PC-9 (cell line): ENCODE data around the gene ALG1. TPM values are rescaled to one million over a fixed set of nuclear protein-coding genes. Genes with fewer than 3 reads are reported as not detected.

Source experiments
- Bru-seq: library from RNA; stranded (reverse); fragments of 400-500 nt; gene quantifications from one replicate; lab custom pipeline; 2021; lab: Mats Ljungman, UMichigan
- BruChase-seq, 2 experiments: library from RNA; stranded (reverse); fragments of 400-500 nt; gene quantifications; one replicate each; lab custom pipeline; 2021; lab: Mats Ljungman, UMichigan
- BruUV-seq: library from RNA; stranded (reverse); fragments of 400-500 nt; replicated peaks from 2 replicates; lab custom pipeline; 2021; lab: Mats Ljungman, UMichigan
- CTCF ChIA-PET: fragments of 300-600 bp; sonication (Branson Sonifier 250); formaldehyde crosslinking; loops from one replicate; lab custom pipeline; 2022; ENCODE audit warnings: antibody characterized with exemption; lab: Charles Lee
- POLR2A ChIA-PET: fragments of 300-600 bp; sonication (Branson Sonifier 250); formaldehyde crosslinking; loops from one replicate; lab custom pipeline; 2022; ENCODE audit warnings: antibody characterized with exemption; ENCODE audit not compliant: unreplicated experiment; lab: Charles Lee
- DNase-seq, 2 experiments: peaks; one replicate each; pipeline versions ENCODE4 v3.0.0 to v3.0.0-alpha.2; 2015 to 2022; ENCODE audit warnings: mixed read lengths in 1 of 2
- H2AFZ ChIP-seq: fragments of 200-600 bp; sonication (generic); 2 replicates; pipeline ENCODE4 v1.8.1; 2017; ENCODE audit warnings: antibody characterized with exemption
- H3F3A ChIP-seq: fragments of 200-600 bp; sonication (generic); 2 replicates; pipeline ENCODE4 v1.8.1; 2017; ENCODE audit warnings: antibody characterized with exemption, mild to moderate bottlenecking, low read depth; ENCODE audit not compliant: insufficient read depth
- H3K27ac ChIP-seq: fragments of 200-600 bp; sonication (generic); 2 replicates; pipeline ENCODE4 v1.6.1; 2016; ENCODE audit warnings: mixed run types
- H3K27me3 ChIP-seq: fragments of 200-600 bp; sonication (generic); 2 replicates; pipeline ENCODE4 v1.6.1; 2016; ENCODE audit warnings: low read depth, mixed run types; ENCODE audit not compliant: insufficient read depth
- H3K36me3 ChIP-seq: fragments of 200-600 bp; sonication (generic); 2 replicates; pipeline ENCODE4 v1.6.1; 2016; ENCODE audit warnings: low read depth, mixed run types
- H3K4me1 ChIP-seq: fragments of 200-600 bp; sonication (generic); replicated peaks from 2 replicates; pipeline ENCODE4 v1.6.1; 2016; ENCODE audit warnings: mixed run types; ENCODE audit not compliant: insufficient read depth
- H3K4me2 ChIP-seq: fragments of 200-600 bp; sonication (generic); 2 replicates; pipeline ENCODE4 v1.6.1; 2017; ENCODE audit warnings: mixed run types
- H3K4me3 ChIP-seq: fragments of 200-600 bp; sonication (generic); 2 replicates; pipeline ENCODE4 v1.6.1; 2016; ENCODE audit warnings: mixed run types
- H3K79me2 ChIP-seq: fragments of 200-600 bp; sonication (generic); 2 replicates; pipeline ENCODE4 v1.6.1; 2017; ENCODE audit warnings: low read depth, mixed run types
- H3K9me2 ChIP-seq: fragments of 200-600 bp; sonication (generic); 2 replicates; pipeline ENCODE4 v1.8.1; 2017; ENCODE audit warnings: mild to moderate bottlenecking; ENCODE audit not compliant: insufficient read depth
- H3K9me3 ChIP-seq: fragments of 200-600 bp; sonication (generic); 2 replicates; pipeline ENCODE4 v1.8.1; 2016; ENCODE audit warnings: low read depth; ENCODE audit not compliant: insufficient read depth
- H4K20me1 ChIP-seq: fragments of 200-600 bp; sonication (generic); 2 replicates; pipeline ENCODE4 v1.8.1; 2017; ENCODE audit not compliant: insufficient read depth
- EZH2 ChIP-seq: fragments of 200-600 bp; sonication (generic); IDR thresholded peaks from 2 replicates; pipeline ENCODE4 v1.8.0; 2017; ENCODE audit warnings: antibody characterized with exemption, low read depth
- intact Hi-C: fragments of 100-400 bp; cut with micrococcal nuclease; formaldehyde crosslinking; loops from one replicate; pipeline ENCODE4 v1.10.0; 2022; ENCODE audit not compliant: unreplicated experiment
- long read RNA-seq: library from polyadenylated mRNA; stranded (forward); transcript quantifications from one replicate; pipeline ENCODE4 v2.0.0, GENCODE V29; 2022
- total RNA-seq: library from RNA; stranded (reverse); gene quantifications from 2 replicates; pipeline ENCODE4 v1.2.3, GENCODE V29; 2021
- TF ChIP-seq, protein P1 (sequence below): fragments of 200-600 bp; sonication (generic); conservative IDR thresholded peaks from 2 replicates; pipeline ENCODE4 v1.6.1; 2017; ENCODE audit warnings: mixed run types, antibody characterized with exemption, mild to moderate bottlenecking, moderate library complexity

ALG1 gene, protein sequence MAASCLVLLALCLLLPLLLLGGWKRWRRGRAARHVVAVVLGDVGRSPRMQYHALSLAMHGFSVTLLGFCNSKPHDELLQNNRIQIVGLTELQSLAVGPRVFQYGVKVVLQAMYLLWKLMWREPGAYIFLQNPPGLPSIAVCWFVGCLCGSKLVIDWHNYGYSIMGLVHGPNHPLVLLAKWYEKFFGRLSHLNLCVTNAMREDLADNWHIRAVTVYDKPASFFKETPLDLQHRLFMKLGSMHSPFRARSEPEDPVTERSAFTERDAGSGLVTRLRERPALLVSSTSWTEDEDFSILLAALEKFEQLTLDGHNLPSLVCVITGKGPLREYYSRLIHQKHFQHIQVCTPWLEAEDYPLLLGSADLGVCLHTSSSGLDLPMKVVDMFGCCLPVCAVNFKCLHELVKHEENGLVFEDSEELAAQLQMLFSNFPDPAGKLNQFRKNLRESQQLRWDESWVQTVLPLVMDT
- total RNA-seq (37.3 and 38.1 TPM in 2 replicates), Bru-seq, nascent RNA (percentile 48 among the genes with signal in this experiment), BruChase-seq, experiment 1, labeled RNA remaining after a 2-hour chase (percentile 47 among the genes with signal in this experiment), BruChase-seq, experiment 2, labeled RNA remaining after a 6-hour chase (percentile 61 among the genes with signal in this experiment)
- long read RNA-seq, transcript ALG1-201 (13 exons, 2,132 nt), result major isoform, 153 of 169 reads
- long read RNA-seq, partial matches to known transcripts, result 1 of 169 reads
- long read RNA-seq, other reads (novel, unspliced or antisense), result 14 of 169 reads

DNA sequence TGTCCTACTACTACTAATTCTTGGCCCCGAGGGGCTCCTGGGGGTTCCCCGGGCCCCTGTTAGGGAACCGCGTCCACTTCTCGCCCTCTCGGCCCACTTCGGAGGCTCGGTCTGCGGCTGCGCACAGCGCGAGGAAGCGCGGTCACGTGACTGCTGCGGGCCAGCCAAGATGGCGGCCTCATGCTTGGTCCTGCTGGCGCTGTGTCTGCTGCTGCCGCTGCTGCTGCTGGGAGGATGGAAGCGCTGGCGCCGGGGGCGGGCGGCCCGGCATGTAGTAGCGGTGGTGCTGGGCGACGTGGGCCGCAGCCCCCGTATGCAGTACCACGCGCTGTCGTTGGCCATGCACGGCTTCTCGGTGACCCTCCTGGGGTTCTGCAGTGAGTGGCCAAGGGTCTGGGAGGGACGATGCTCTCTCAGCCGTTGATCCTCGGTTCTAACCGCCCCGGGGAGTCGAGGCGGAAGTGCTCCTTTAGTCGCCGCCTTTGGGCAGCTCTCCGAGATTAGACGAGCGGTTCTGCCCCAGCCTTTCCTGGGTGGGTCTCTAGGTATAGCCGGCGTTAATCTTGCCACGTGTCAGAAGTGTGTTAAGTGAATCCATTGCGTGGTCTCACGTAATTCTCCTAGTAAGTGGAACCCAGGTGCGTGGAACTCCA is at the start of gene ALG1:
Gene ALG1 (plus strand): TSS at position 163 of the 653 bp plus-strand sequence. CDS start 7 bp downstream, at position 170.
- peaks cover 12% of the 10 kb centered on the region for H3K4me1 ChIP-seq
- TF ChIP-seq, protein P1, sequence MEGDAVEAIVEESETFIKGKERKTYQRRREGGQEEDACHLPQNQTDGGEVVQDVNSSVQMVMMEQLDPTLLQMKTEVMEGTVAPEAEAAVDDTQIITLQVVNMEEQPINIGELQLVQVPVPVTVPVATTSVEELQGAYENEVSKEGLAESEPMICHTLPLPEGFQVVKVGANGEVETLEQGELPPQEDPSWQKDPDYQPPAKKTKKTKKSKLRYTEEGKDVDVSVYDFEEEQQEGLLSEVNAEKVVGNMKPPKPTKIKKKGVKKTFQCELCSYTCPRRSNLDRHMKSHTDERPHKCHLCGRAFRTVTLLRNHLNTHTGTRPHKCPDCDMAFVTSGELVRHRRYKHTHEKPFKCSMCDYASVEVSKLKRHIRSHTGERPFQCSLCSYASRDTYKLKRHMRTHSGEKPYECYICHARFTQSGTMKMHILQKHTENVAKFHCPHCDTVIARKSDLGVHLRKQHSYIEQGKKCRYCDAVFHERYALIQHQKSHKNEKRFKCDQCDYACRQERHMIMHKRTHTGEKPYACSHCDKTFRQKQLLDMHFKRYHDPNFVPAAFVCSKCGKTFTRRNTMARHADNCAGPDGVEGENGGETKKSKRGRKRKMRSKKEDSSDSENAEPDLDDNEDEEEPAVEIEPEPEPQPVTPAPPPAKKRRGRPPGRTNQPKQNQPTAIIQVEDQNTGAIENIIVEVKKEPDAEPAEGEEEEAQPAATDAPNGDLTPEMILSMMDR, result no peak
- TF ChIP-seq EZH2, result no peak
- DNase-seq, result peak; percentile 67 to 87
- no peaks in the 10 kb centered on the region; the same call in 1 of the 2 replicates for H3F3A ChIP-seq
- TSS peak; percentile 51 for BruUV-seq
- ChIA-PET POLR2A (interaction anchor here (0.6 kb wide), 1 partner anchor 585 kb away, joined by 5 read pairs; no protein-coding TSS in a partner anchor), CTCF (interaction anchor here (0.5 to 0.7 kb wide), 2 partner anchors 9 to 83 kb away, joined by 3 to 8 read pairs; no protein-coding TSS in a partner anchor)
- H3K27me3 ChIP-seq, result peaks cover 5% of the 10 kb centered on the region; the same call in 1 of the 2 replicates
- H3K9me3 ChIP-seq, result no peaks in the 10 kb centered on the region
- peak within 1 kb of the TSS; percentile 72 for H3K4me3 ChIP-seq
- peak within 1 kb of the TSS; percentile 100 for H2AFZ ChIP-seq
- H4K20me1 ChIP-seq, result no peaks in the 10 kb centered on the region
- H3K4me2 ChIP-seq, result peak within 1 kb of the TSS; percentile 90
- H3K9me2 ChIP-seq, result no peaks in the 10 kb centered on the region
- intact Hi-C loops, result no loop called here
- H3K27ac ChIP-seq, result peak within 1 kb of the TSS; percentile 72
- H3K79me2 ChIP-seq, result peaks cover 22% of the 10 kb centered on the region; the same call in 1 of the 2 replicates
- H3K36me3 ChIP-seq, result no peaks in the 10 kb centered on the region; the same call in 1 of the 2 replicates

DNA sequence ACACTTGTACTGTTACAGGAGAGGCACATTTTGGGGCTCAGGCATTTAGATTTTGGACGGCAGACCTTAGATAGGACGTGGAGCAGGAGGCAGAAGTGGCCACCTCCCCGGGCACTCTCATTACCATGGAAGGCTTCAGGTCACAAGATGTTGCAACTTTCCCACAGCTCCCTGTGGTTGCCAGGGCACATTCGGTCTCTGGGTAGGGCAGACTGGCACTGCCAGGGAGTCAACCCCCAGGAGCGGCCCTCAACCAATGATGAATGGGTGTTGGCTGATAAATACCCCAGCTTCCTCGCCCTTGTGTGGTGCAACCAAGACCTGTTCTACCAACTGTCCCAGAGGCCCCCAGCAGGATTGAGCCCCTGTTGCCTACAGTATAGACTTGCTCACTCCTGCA is 49.1 kb upstream of the ALG1 start:
- Histone ChIP-seq H3K9me2 (no peaks in the 10 kb centered on the region), H3K4me1 (no peaks in the 10 kb centered on the region), H3K27ac (no peak overlapping the region), H3K27me3 (peaks cover 14% of the 10 kb centered on the region; the same call in 1 of the 2 replicates), H2AFZ (no peak overlapping the region), H3K9me3 (no peaks in the 10 kb centered on the region), H3K4me2 (no peak overlapping the region), H3K4me3 (no peak overlapping the region), H3K36me3 (no peaks in the 10 kb centered on the region), H3F3A (0 out of 2 replicates have a peak, but pooled peaks cover 5% of the 10 kb centered on the region), H4K20me1 (no peaks in the 10 kb centered on the region), H3K79me2 (no peaks in the 10 kb centered on the region)
- TF ChIP-seq, protein P1, result no peak
- no peak for TF ChIP-seq EZH2
- intact Hi-C loops, result no loop called here
- CTCF ChIA-PET, result no interaction called here
- peak; percentile 24 to 61 for DNase-seq
- POLR2A ChIA-PET, result no interaction called here
- no TSS peak for BruUV-seq

DNA sequence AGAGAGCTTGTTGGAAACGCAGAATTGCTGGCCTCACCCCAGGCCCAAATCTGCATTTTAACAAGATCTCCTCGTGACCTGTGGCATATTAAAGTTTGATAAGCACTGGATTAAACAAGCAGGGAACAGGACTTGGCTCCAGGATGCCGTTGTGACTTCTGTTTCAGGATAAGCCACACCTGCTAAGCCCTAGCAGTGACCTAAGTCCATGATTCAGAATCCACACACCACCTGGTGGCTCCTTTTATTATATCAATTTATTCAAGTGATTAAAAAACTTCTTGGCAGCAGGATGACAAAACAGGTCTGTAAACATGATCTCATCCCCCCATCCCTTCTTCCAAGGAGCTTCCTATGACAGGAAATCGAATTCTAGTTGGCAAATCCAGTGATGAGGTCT is 47.0 kb upstream of the ALG1 start:
- CTCF ChIA-PET, result no interaction called here
- TF ChIP-seq, protein P1, result peak; percentile 56
- TF ChIP-seq EZH2, result no peak
- intact Hi-C loops, result loop anchor here (2.0 kb wide), 1 partner anchor 514 kb away; no protein-coding TSS in a partner anchor

More for the DNA sequence above, 47.0 kb upstream of the ALG1 start:
- no peak overlapping the region for H3K27ac ChIP-seq
- H3K79me2 ChIP-seq, result no peaks in the 10 kb centered on the region
- no peaks in the 10 kb centered on the region for H3K27me3 ChIP-seq
- no peaks in the 10 kb centered on the region for H3F3A ChIP-seq
- H3K4me3 ChIP-seq, result no peak overlapping the region
- H3K4me1 ChIP-seq, result no peaks in the 10 kb centered on the region
- H3K9me3 ChIP-seq, result no peaks in the 10 kb centered on the region
- no peak overlapping the region for H3K4me2 ChIP-seq
- POLR2A ChIA-PET, result no interaction called here
- H2AFZ ChIP-seq, result no peak overlapping the region
- no peaks in the 10 kb centered on the region for H3K9me2 ChIP-seq
- H4K20me1 ChIP-seq, result no peaks in the 10 kb centered on the region
- no peaks in the 10 kb centered on the region for H3K36me3 ChIP-seq
- DNase-seq, result peak; percentile 29 to 51
- BruUV-seq, result no TSS peak
